Osteoblast (primary cell): ENCODE measurements around the gene RBM38. TPM values are rescaled to one million over a fixed set of nuclear protein-coding genes. Genes with fewer than 3 reads are reported as not detected.

Experiments
- DNase-seq: peaks from one replicate; pipeline ENCODE4 v3.0.0; 2011; ENCODE audit warnings: low spot score, mixed read lengths; ENCODE audit not compliant: insufficient read length; ENCODE audit errors: missing footprints
- H2AFZ ChIP-seq: 2 replicates; pipeline ENCODE4 v1.6.0; 2011; ENCODE audit warnings: mild to moderate bottlenecking, low read length
- H3K27ac ChIP-seq: 2 replicates; pipeline ENCODE4 v1.5.1; 2011; ENCODE audit warnings: mild to moderate bottlenecking, low read depth, low read length, moderate library complexity
- H3K27me3 ChIP-seq: 2 replicates; pipeline ENCODE4 v1.6.0; 2012; ENCODE audit warnings: mild to moderate bottlenecking, control low read depth, inconsistent platforms, low read length, moderate library complexity; ENCODE audit not compliant: insufficient read depth
- H3K36me3 ChIP-seq: 2 replicates; pipeline ENCODE4 v1.5.1; 2011; ENCODE audit warnings: mild to moderate bottlenecking, low read length, control low read depth, moderate library complexity; ENCODE audit not compliant: insufficient read depth
- H3K4me1 ChIP-seq: 2 replicates; pipeline ENCODE4 v1.5.1; 2011; ENCODE audit warnings: mild to moderate bottlenecking, low read length, control low read depth, moderate library complexity; ENCODE audit not compliant: insufficient read depth
- H3K4me2 ChIP-seq: 2 replicates; pipeline ENCODE4 v1.6.0; 2011; ENCODE audit warnings: mild to moderate bottlenecking, low read length; ENCODE audit not compliant: insufficient read depth
- H3K4me3 ChIP-seq: fragments of 200-600 bp; sonication (generic); 3 replicates; pipeline ENCODE4 v1.5.1; 2012; ENCODE audit warnings: mild to moderate bottlenecking, low read length, inconsistent platforms; ENCODE audit not compliant: insufficient read depth
- H3K79me2 ChIP-seq: 2 replicates; pipeline ENCODE4 v1.6.0; 2012; ENCODE audit warnings: mild to moderate bottlenecking, low read length, control low read depth, inconsistent platforms; ENCODE audit not compliant: insufficient read depth
- H3K9me3 ChIP-seq: 2 replicates; pipeline ENCODE4 v1.5.1; 2011; ENCODE audit warnings: low read depth, low read length, control low read depth
- H4K20me1 ChIP-seq: 2 replicates; pipeline ENCODE4 v1.6.0; 2012; ENCODE audit warnings: mild to moderate bottlenecking, low read length, control low read depth; ENCODE audit not compliant: insufficient read depth
- CTCF ChIP-seq: IDR thresholded peaks from 2 replicates; pipeline ENCODE4 v1.5.1; 2011; ENCODE audit warnings: mild to moderate bottlenecking, low read depth, low read length, moderate library complexity; ENCODE audit errors: extremely low read depth
- total RNA-seq: library from RNA; depleted of rRNA; stranded (reverse); fragments of >200 nt; gene quantifications from 2 replicates; pipeline ENCODE4 v1.2.3, GENCODE V29; 2012

RBM38 gene
- total RNA-seq, 1 donor, result 2.9 TPM

DNA sequence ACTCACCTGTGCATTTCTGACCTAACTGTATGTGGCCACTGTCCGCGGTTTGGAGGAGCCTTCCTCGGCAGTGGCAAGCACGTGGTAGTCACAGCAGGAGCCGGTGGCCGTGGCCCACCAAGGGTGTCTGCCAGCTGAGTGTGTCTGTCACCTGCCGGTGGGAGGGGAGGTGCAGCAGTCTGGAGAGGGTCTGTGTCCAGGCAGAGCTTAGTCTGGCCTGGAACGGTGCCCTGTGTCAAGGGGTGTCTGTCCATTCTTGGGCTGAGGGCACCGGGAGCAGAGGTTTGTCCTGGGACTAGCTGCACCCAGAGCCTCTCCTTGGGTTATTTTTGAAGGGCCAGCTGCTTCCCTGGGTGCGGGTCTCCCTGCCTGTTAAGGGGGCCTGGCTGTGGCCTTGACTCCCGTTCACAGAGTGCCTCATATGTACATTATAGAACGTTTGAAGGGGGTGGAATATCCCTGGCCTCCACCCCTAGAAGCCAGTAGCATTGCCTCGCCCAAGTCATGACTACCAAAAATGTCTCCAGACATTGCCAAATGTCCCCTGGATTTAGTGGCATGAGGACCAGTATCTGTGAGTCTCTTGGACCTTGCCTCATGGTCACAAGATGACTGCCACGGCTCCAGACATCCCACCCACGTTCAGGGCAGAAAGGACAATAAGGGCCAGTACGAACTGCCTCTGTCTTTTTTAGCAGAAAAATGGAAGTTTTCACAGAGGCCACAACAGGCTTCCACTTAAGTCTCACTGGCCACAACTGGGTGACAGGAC lies 5.2 kb downstream of the RBM38 start:
- no peak overlapping the region for H3K27ac ChIP-seq
- H3K4me1 ChIP-seq, result no peaks in the 10 kb centered on the region
- H3K36me3 ChIP-seq, result no peaks in the 10 kb centered on the region
- DNase-seq, result peak; percentile 86
- H3K4me2 ChIP-seq, result no peak overlapping the region
- no peak overlapping the region for H3K4me3 ChIP-seq
- no peaks in the 10 kb centered on the region for H3K79me2 ChIP-seq
- no peak overlapping the region for H2AFZ ChIP-seq
- no peaks in the 10 kb centered on the region for H3K9me3 ChIP-seq
- peaks cover 3% of the 10 kb centered on the region for H4K20me1 ChIP-seq
- no peak for TF ChIP-seq CTCF
- H3K27me3 ChIP-seq, result no peaks in the 10 kb centered on the region

- Histone ChIP-seq H3K27me3 (no peaks in the 10 kb centered on the region), H3K4me2 (no peak overlapping the region), H2AFZ (no peak overlapping the region), H3K27ac (no peak overlapping the region), H3K9me3 (no peaks in the 10 kb centered on the region), H3K4me3 (no peak overlapping the region), H3K4me1 (no peaks in the 10 kb centered on the region), H3K36me3 (no peaks in the 10 kb centered on the region), H4K20me1 (peaks cover 3% of the 10 kb centered on the region), H3K79me2 (no peaks in the 10 kb centered on the region)
- no peak for TF ChIP-seq CTCF
- DNase-seq, result peak; percentile 82
Observed at GRCh38 chr20:57396984-57397692, 5.9 kb downstream of the RBM38 start.

- no peak overlapping the region for H3K4me2 ChIP-seq
Observed at GRCh38 chr20:57397693-57398108, 6.5 kb downstream of the RBM38 start.

More at GRCh38 chr20:57397693-57398108, 6.5 kb downstream of the RBM38 start:
- H3K27ac ChIP-seq, result no peak overlapping the region
- H4K20me1 ChIP-seq, result peaks cover 3% of the 10 kb centered on the region
- H3K27me3 ChIP-seq, result no peaks in the 10 kb centered on the region
- H3K4me1 ChIP-seq, result no peaks in the 10 kb centered on the region
- no peak overlapping the region for H2AFZ ChIP-seq
- peak; percentile 73 for DNase-seq
- H3K9me3 ChIP-seq, result no peaks in the 10 kb centered on the region
- H3K79me2 ChIP-seq, result no peaks in the 10 kb centered on the region
- H3K4me3 ChIP-seq, result no peak overlapping the region
- TF ChIP-seq CTCF, result no peak
- no peaks in the 10 kb centered on the region for H3K36me3 ChIP-seq
